ENCODE measurements around the gene CDH24.

Gene CDH24

GRCh38 chr14:23077962-23078361 lies 20.6 kb upstream of the CDH24 start:
- Histone ChIP-seq H3K9me3 (replicated peaks; ENCODE audit: insufficient read depth, low read length) (no peaks in the 10 kb centered on the region), H3K27me3 (replicated peaks; ENCODE audit: insufficient read depth, low read length) (no peaks in the 10 kb centered on the region), H4K20me1 (ENCODE audit: insufficient read depth, low read length) (no peaks in the 10 kb centered on the region), H3K4me3 (ENCODE audit: low read length) (no peak overlapping the region), H2AFZ (ENCODE audit: low read length) (no peak overlapping the region), H3K4me2 (ENCODE audit: low read depth, low read length) (no peak overlapping the region), H3K36me3 (replicated peaks; ENCODE audit: insufficient read depth, low read length) (no peaks in the 10 kb centered on the region; the same call in 1 of the 2 replicates), H3F3A (ENCODE audit: insufficient read depth, low read length) (no peaks in the 10 kb centered on the region), H3K9me2 (replicated peaks; ENCODE audit: insufficient read depth, low read length) (no peaks in the 10 kb centered on the region), H3K27ac (ENCODE audit: low read length) (no peak overlapping the region), H3K4me1 (ENCODE audit: low read length) (no peaks in the 10 kb centered on the region), H3K9ac (ENCODE audit: low read length) (no peak overlapping the region), H3K79me2 (ENCODE audit: low read length) (no peaks in the 10 kb centered on the region)
- TF ChIP-seq EZH2 (optimal IDR thresholded peaks at IDR 0.05; ENCODE audit: low read depth, low read length) = no peak
- TF ChIP-seq CTCF (IDR thresholded peaks at IDR 0.05; ENCODE audit: low read length) = no peak
- TF ChIP-seq EZH2phosphoT487 (IDR thresholded peaks at IDR 0.05; ENCODE audit: low read length) = no peak
- DNase-seq = no peak

- H3K4me2 ChIP-seq (ENCODE audit: low read depth, low read length) = no peak overlapping the region
- DNase-seq = no peak
- H4K20me1 ChIP-seq (ENCODE audit: insufficient read depth, low read length) = no peaks in the 10 kb centered on the region
- H2AFZ ChIP-seq (ENCODE audit: low read length) = no peak overlapping the region
- no peaks in the 10 kb centered on the region for H3F3A ChIP-seq (ENCODE audit: insufficient read depth, low read length)
- peaks cover 3% of the 10 kb centered on the region; the same call in 1 of the 2 replicates for H3K4me1 ChIP-seq (ENCODE audit: low read length)
- no peak overlapping the region for H3K27ac ChIP-seq (ENCODE audit: low read length)
- no peak overlapping the region for H3K4me3 ChIP-seq (ENCODE audit: low read length)
- no peaks in the 10 kb centered on the region for H3K9me2 ChIP-seq (replicated peaks; ENCODE audit: insufficient read depth, low read length)
- H3K36me3 ChIP-seq (replicated peaks; ENCODE audit: insufficient read depth, low read length) = no peaks in the 10 kb centered on the region; the same call in 1 of the 2 replicates
- H3K27me3 ChIP-seq (replicated peaks; ENCODE audit: insufficient read depth, low read length) = no peaks in the 10 kb centered on the region
- TF ChIP-seq EZH2 (optimal IDR thresholded peaks at IDR 0.05; ENCODE audit: low read depth, low read length) = no peak
- peak; percentile 42 for TF ChIP-seq CTCF (IDR thresholded peaks at IDR 0.05; ENCODE audit: low read length)
- H3K79me2 ChIP-seq (ENCODE audit: low read length) = no peaks in the 10 kb centered on the region
- no peak overlapping the region for H3K9ac ChIP-seq (ENCODE audit: low read length)
- no peaks in the 10 kb centered on the region for H3K9me3 ChIP-seq (replicated peaks; ENCODE audit: insufficient read depth, low read length)
Observed at GRCh38 chr14:23076785-23077408, 19.6 kb upstream of the CDH24 start.

GRCh38 chr14:23074906-23075305 lies 17.6 kb upstream of the CDH24 start:
- TF ChIP-seq EZH2phosphoT487 (IDR thresholded peaks at IDR 0.05; ENCODE audit: low read length) (no peak), EZH2 (optimal IDR thresholded peaks at IDR 0.05; ENCODE audit: low read depth, low read length) (no peak), CTCF (IDR thresholded peaks at IDR 0.05; ENCODE audit: low read length) (no peak)
- H3K4me1 ChIP-seq (ENCODE audit: low read length) = peaks cover 7% of the 10 kb centered on the region; the same call in 1 of the 2 replicates
- no peaks in the 10 kb centered on the region for H3F3A ChIP-seq (ENCODE audit: insufficient read depth, low read length)

More at GRCh38 chr14:23074906-23075305, 17.6 kb upstream of the CDH24 start:
- DNase-seq = no peak
- H3K27me3 ChIP-seq (replicated peaks; ENCODE audit: insufficient read depth, low read length) = no peaks in the 10 kb centered on the region
- no peaks in the 10 kb centered on the region for H3K9me3 ChIP-seq (replicated peaks; ENCODE audit: insufficient read depth, low read length)
- H2AFZ ChIP-seq (ENCODE audit: low read length) = no peak overlapping the region
- H3K79me2 ChIP-seq (ENCODE audit: low read length) = peaks cover 12% of the 10 kb centered on the region
- H3K36me3 ChIP-seq (replicated peaks; ENCODE audit: insufficient read depth, low read length) = no peaks in the 10 kb centered on the region; the same call in 1 of the 2 replicates
- no peak overlapping the region for H3K9ac ChIP-seq (ENCODE audit: low read length)
- H4K20me1 ChIP-seq (ENCODE audit: insufficient read depth, low read length) = no peaks in the 10 kb centered on the region
- no peak overlapping the region for H3K27ac ChIP-seq (ENCODE audit: low read length)
- no peak overlapping the region for H3K4me2 ChIP-seq (ENCODE audit: low read depth, low read length)
- no peak overlapping the region for H3K4me3 ChIP-seq (ENCODE audit: low read length)
- no peaks in the 10 kb centered on the region for H3K9me2 ChIP-seq (replicated peaks; ENCODE audit: insufficient read depth, low read length)
